Measurements from ENCODE around the gene RPL36AL. TPM values are rescaled to one million over a fixed set of nuclear protein-coding genes. Genes with fewer than 3 reads are reported as not detected.

RPL36AL gene
- total and polyA plus RNA-seq, 2 of the 4 experiments (the other 2 are of a cell fraction): 129 to 313 TPM

GRCh38 chr14:49636866-49637265, 16.4 kb upstream of the RPL36AL start:
- Histone ChIP-seq H2BK5ac (ENCODE audit: low read depth, low read length, poor library complexity, severe bottlenecking) (no peak overlapping the region), H3K9ac (ENCODE audit: low read depth, low read length) (no peak overlapping the region), H3K36me3 (ENCODE audit: control insufficient read depth, insufficient read depth, low read length) (peaks cover 8% of the 10 kb centered on the region; the same call in 1 of the 2 replicates), H4K91ac (ENCODE audit: insufficient read depth, low read depth, low read length) (no peak overlapping the region), H4K20me1 (ENCODE audit: insufficient read depth, low read length) (peaks cover 28% of the 10 kb centered on the region), H3K18ac (ENCODE audit: low read depth, low read length) (no peak overlapping the region), H3K14ac (replicated peaks; ENCODE audit: low read depth, low read length) (no peak overlapping the region), H2BK120ac (ENCODE audit: low read depth, low read length) (no peak overlapping the region), H3K4ac (ENCODE audit: low read depth, low read length) (no peak overlapping the region), H3K4me3 (ENCODE audit: insufficient read depth, low read depth, low read length) (no peak overlapping the region), H4K8ac (ENCODE audit: low read depth in 2 of 2, low read length in 2 of 2) (no peak overlapping the region), H3K56ac (ENCODE audit: extremely low read depth, insufficient read depth, low read length) (no peak overlapping the region), H3K27ac (ENCODE audit: insufficient read depth, low read length) (no peak overlapping the region), H2BK15ac (ENCODE audit: low read depth, low read length) (no peak overlapping the region), H3K27me3 (ENCODE audit: control insufficient read depth, insufficient read depth, low read length) (no peaks in the 10 kb centered on the region), H3K4me1 (ENCODE audit: control insufficient read depth, insufficient read depth, low read length) (peaks cover 2% of the 10 kb centered on the region; the same call in 1 of the 2 replicates), H3K23ac (ENCODE audit: low read depth, low read length) (peak overlapping the region; percentile 51), H3K9me3 (ENCODE audit: control insufficient read depth, insufficient read depth, low read length) (no peaks in the 10 kb centered on the region), H2BK20ac (ENCODE audit: low read depth, low read length) (no peak overlapping the region), H4K5ac (ENCODE audit: low read depth, low read length) (no peak overlapping the region), H3K4me2 (ENCODE audit: low read depth, low read length) (no peak overlapping the region), H3K79me1 (ENCODE audit: low read depth in 1 of 2, low read length in 2 of 2) (peaks cover 28 to 69% of the 10 kb centered on the region in 2 experiments), H3K9me1 (ENCODE audit: insufficient read depth, low read length) (peaks cover 8% of the 10 kb centered on the region), H2AK5ac (ENCODE audit: low read depth, low read length) (no peak overlapping the region), H2AFZ (replicated peaks; ENCODE audit: low read length, poor library complexity) (no peak overlapping the region), H2AK9ac (replicated peaks; ENCODE audit: low read depth, low read length, poor library complexity) (no peak overlapping the region)
- ATAC-seq (ENCODE audit: low read depth) (no peak), DNase-seq (no peak)
- ChIA-PET POLR2A (ENCODE audit: unreplicated experiment) (no interaction called here), CTCF (no interaction called here)
- in situ Hi-C loops (cut with MboI; ENCODE audit: low sequenced_read_pairs) (loop anchor here (5.0 kb wide), 1 partner anchor 130 kb away; the partner anchor contains the start of gene KLHDC2), dilution Hi-C loops (cut with HindIII; ENCODE audit: low sequenced_read_pairs, unreplicated experiment) (no loop called here), intact Hi-C loops (cut with micrococcal nuclease) (no loop called here)
- BruUV-seq (replicated peaks): no TSS peak
- 100% methylated on average over 1 of the region's 1 CpG; no CpG with 5 or more reads in 1 of the 2 experiments for WGBS, 2 experiments (ENCODE audit: extremely low coverage in 2 of 2, insufficient read length in 1 of 2)
- TF ChIP-seq MAFK (IDR thresholded peaks at IDR 0.05; ENCODE audit: low read depth, low read length) (no peak), CEBPB (IDR thresholded peaks at IDR 0.05; ENCODE audit: low read depth, low read length) (no peak), CHD1 (IDR thresholded peaks at IDR 0.05; ENCODE audit: low read depth, low read length) (no peak), BHLHE40 (IDR thresholded peaks at IDR 0.05; ENCODE audit: low read depth, low read length) (no peak), POLR2A (IDR thresholded peaks at IDR 0.05; ENCODE audit: low read depth, low read length) (no peak), USF2 (IDR thresholded peaks at IDR 0.05; ENCODE audit: low read depth, low read length) (no peak), CTCF (conservative IDR thresholded peaks at IDR 0.05; ENCODE audit: low read depth, low read length) (no peak), FOS (IDR thresholded peaks at IDR 0.05; ENCODE audit: low read depth, low read length) (no peak), MXI1 (IDR thresholded peaks at IDR 0.05; ENCODE audit: borderline replicate concordance, low read depth, low read length) (no peak), ELK1 (IDR thresholded peaks at IDR 0.05; ENCODE audit: borderline replicate concordance, low read depth, low read length) (no peak), SMC3 (IDR thresholded peaks at IDR 0.05; ENCODE audit: low read depth, low read length) (no peak), MAZ (IDR thresholded peaks at IDR 0.05; ENCODE audit: borderline replicate concordance, low read depth, low read length) (no peak), RFX5 (IDR thresholded peaks at IDR 0.05; ENCODE audit: low read depth, low read length) (no peak), RAD21 (IDR thresholded peaks at IDR 0.05; ENCODE audit: low read length) (no peak), NFE2L2 (IDR thresholded peaks at IDR 0.05; ENCODE audit: low read depth, low read length) (no peak), RCOR1 (IDR thresholded peaks at IDR 0.05; ENCODE audit: insufficient replicate concordance, low read length) (no peak)
